ENCODE measurements around the gene VWF.
"Not testable (repeated sequence)": the region's sequence is repeated elsewhere in the genome, so short reads cannot be mapped to it uniquely, and the experiment has no call there.

The VWF gene

DNA sequence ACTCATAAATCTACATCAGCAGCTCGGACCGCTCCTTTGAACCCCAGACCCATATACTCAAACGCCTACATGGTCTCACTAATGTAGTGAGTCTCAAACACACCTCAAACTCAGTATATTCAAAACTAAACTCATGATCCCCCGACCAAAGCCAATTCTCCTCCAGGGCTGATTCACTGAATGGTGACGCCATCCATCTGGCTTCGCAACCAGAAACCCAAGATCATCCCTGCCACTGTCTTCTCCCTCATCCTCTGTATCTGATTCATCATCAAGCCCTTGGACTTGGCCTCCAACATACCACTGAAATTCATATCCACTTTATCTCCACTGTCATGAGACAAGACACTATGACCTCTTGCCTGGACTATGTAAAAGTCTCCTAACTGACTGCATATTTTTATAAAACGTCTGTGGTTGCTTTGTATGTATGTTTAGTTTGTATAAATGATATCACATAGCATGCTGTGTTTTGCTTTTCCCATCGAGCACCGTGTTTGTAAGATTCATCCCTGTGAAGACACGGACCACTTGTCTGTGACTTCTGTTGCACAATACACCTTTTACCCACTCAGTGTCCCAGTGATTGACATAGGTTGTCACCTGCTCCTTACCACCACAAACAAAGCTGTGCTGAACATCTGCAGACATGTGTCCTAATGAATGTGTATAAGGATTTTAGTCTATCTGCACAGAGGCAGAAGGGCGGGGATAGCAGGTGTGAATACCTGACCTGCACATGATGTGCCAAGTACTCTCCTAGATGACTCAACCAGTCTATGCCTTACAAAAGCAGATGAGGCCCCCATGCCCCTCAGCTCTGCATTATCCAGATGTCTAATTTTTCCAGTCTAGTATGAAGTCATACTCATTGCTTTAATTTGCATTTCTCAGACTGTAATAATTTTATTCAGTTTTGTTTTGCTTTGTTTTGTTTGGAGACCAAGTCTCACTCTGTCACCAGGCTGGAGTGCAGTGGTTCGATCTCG lies 76.9 kb downstream of the VWF start:
- DNase-seq (ENCODE audit: low read depth, low spot score) = no peak
- no peak overlapping the region for H3K4me3 ChIP-seq (ENCODE audit: low read length)

DNA sequence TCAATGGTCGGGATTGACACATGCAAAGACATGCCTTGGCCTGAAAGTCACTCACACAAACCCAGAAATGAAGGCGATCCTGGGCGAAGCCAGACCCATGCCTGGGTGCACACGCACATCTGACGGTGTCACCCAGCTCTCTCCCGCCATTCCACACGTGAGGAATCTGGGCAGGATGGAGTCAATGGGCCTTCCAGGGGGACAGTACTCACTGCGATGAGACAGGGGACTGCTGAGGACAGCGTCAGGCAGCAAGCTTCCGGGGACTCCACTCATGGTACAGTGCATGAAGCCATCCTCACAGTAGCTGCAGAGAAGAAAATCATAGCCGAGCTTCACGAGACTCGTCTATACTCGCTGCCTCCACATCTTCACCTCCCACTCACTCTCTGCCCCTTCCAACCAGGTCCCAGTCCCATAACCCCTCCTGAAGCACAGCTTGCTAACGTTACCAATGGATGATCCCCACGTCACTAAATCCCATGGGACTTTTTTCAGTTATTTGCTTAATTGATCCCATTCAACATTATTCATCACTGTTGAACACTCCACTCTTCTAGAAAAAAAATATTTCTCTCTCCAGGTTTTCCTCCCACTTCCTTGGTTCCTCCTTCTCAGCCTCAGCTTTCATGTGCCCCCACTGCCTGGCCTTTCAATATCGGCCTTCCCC lies 77.8 kb downstream of the VWF start:
- DNase-seq (ENCODE audit: low read depth, low spot score) = no peak

GRCh38 chr12:6045438-6045837 lies 79.0 kb downstream of the VWF start:
- H3K4me3 ChIP-seq (ENCODE audit: low read length) = no peak overlapping the region
- no peak for DNase-seq (ENCODE audit: low read depth, low spot score)

More for the DNA sequence above, 77.8 kb downstream of the VWF start:
- no peak overlapping the region for H3K4me3 ChIP-seq (ENCODE audit: low read length)

- no peak for DNase-seq (ENCODE audit: low read depth, low spot score)
- H3K4me3 ChIP-seq (ENCODE audit: low read length) = no peak overlapping the region
Measured at GRCh38 chr12:6044082-6044481, 80.4 kb downstream of the VWF start.

GRCh38 chr12:6042446-6042845 lies 82.0 kb downstream of the VWF start:
- DNase-seq (ENCODE audit: low read depth, low spot score) = no peak

DNA sequence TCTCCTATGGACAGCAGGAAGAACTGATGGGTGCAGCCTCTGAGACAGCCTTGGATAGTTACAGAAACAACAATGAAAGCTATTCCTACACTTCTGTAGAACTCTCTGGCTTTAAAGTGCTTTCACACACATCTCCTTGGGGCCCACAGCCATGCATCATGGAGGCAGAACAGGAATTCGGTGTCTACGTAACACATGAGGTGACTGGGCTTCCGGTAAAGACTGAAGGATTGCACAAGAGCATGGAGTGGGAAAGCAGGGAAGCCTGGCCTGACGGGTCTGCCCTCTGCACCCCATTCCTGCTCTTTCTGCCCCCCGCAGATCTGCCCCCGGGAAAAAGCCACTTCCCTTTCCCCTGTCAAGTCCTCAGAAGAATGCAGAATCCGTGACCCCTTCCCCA lies 82.6 kb downstream of the VWF start:
- DNase-seq (ENCODE audit: low read depth, low spot score) = no peak
- H3K4me3 ChIP-seq (ENCODE audit: low read length) = no peak overlapping the region

More at GRCh38 chr12:6042446-6042845, 82.0 kb downstream of the VWF start:
- H3K4me3 ChIP-seq (ENCODE audit: low read length) = no peak overlapping the region

GRCh38 chr12:6040815-6041214 lies 83.7 kb downstream of the VWF start:
- no peak overlapping the region for H3K4me3 ChIP-seq (ENCODE audit: low read length)
- no peak for DNase-seq (ENCODE audit: low read depth, low spot score)

GRCh38 chr12:6039894-6040601 lies 84.4 kb downstream of the VWF start:
- peak; percentile 44 for DNase-seq (ENCODE audit: low read depth, low spot score)
- no peak overlapping the region for H3K4me3 ChIP-seq (ENCODE audit: low read length)

DNA sequence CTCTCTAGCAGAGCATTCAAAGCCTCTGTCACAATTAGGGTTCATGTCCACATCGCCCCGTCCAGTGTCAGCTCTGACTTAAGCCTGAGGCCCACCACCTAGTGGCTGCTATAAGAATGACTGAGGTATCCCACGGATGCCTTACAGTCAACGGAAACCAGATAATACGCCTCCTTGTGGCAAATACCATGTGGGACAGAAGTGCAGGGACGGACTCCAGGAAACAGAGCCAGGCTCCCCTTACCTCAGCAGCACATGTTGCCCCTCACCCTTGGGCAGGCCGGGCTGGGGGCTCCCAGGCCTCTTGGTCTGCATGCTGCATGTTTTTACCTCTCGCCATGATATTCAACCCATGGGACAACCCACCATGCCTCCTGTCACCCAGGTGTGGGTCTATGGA lies 86.3 kb downstream of the VWF start:
- H3K4me3 ChIP-seq (ENCODE audit: low read length) = no peak overlapping the region
- peak; percentile 82 for DNase-seq (ENCODE audit: low read depth, low spot score)

GRCh38 chr12:6037459-6037858 lies 87.0 kb downstream of the VWF start:
- no peak for DNase-seq (ENCODE audit: low read depth, low spot score)
- no peak overlapping the region for H3K4me3 ChIP-seq (ENCODE audit: low read length)

DNA sequence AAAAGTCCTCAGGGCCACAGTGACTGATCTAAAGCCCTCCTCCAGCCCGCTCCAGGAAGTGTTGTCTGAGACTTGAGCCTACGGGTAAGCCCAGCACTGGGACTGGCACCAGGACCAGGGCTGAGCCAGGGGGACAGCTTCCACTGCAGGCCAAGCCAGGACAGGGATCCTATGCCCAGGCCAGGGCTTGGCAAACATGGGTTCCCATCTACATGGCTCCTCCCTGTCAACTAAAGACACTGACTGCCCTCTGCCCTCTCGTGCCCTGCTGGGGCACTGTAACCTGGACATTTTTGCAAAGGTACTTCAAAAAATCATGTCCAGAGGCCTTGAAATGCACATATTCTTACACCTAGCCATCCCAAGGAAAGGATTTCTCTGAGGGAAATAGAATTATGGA lies 88.0 kb downstream of the VWF start:
- DNase-seq (ENCODE audit: low read depth, low spot score) = no peak
- no peak overlapping the region for H3K4me3 ChIP-seq (ENCODE audit: low read length)

DNA sequence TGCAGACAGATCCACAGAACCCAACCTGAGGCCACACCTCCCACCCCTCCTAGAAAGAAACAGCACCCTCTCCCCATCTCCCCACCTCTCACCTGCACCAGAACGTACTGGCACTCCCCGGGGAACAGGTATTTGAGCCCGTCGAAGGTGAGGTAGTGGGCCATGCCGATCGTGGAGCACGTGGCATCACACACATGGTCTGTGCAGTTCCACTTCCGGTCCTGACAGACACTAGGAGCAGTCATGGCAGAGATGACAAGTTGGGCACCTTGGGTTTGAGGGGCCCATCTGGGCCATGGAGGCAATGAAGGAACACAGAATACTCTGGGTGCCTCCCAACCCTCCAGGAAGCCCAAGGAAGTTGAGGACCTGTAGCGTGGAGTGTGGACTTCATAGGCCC lies 89.9 kb downstream of the VWF start:
- DNase-seq (ENCODE audit: low read depth, low spot score) = no peak
- no peak overlapping the region for H3K4me3 ChIP-seq (ENCODE audit: low read length)

DNA sequence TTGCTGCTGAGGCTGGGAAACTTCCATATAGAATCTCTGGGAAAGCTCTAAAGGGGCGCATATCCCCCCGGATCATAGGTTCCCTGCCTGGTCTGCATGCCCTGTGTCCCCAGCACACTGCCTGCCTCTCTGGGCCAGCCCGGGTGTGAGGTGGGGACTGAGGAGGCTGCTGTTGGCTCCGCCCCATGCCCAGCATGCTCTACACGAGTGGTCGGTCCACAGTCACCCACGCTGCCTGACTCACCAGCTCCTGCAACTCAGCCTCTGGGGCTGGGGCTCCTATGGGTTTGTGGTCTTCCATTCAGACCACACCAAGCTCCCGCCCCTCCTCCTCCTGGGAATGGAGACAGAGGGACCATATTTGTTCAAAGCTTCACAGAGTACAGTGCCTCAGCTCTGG lies 90.9 kb downstream of the VWF start:
- DNase-seq (ENCODE audit: low read depth, low spot score) = no peak
- no peak overlapping the region for H3K4me3 ChIP-seq (ENCODE audit: low read length)

GRCh38 chr12:6032726-6033125 lies 91.7 kb downstream of the VWF start:
- DNase-seq (ENCODE audit: low read depth, low spot score) = no peak
- H3K4me3 ChIP-seq (ENCODE audit: low read length) = no peak overlapping the region

DNA sequence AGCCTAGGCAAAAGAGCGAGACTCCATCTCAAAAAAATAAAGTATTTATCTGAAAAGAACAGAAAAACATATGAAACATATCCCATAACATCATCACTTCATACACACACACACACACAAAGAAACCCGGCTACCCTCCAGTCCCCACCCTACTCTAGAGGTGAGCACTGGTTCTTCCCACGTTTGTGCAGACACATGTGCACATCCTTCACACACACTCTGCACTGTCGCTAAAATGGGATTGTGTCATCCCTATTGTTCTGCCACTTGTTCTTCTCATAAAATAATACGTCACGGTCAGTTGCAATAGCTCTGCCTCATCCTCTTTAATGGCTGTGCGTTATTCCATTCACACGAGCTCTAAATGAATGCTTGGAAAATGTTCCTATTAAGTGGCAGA lies 93.5 kb downstream of the VWF start:
- no peak for DNase-seq (ENCODE audit: low read depth, low spot score)
- H3K4me3 ChIP-seq (ENCODE audit: low read length) = no peak overlapping the region

DNA sequence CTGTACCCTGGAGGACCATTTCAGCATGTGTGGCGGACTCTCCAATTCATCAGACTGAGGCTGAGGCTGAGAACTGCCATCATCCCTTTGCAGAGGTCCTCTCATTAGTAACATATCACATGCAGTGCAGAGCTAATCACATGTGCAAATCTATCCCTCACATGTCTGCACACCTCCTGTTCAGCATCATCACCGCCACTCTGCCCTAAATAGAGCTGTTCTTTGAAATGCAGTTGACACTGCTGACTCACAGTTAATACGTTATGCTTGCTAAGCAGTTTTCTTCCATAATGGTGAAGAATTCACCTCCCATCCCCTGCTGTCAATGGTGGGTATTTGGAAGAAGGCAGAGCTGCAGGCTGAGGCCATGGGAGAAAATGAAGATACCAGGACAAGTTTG lies 94.4 kb downstream of the VWF start:
- no peak for DNase-seq (ENCODE audit: low read depth, low spot score)
- H3K4me3 ChIP-seq (ENCODE audit: low read length) = no peak overlapping the region

GRCh38 chr12:6029401-6029800 lies 95.1 kb downstream of the VWF start:
- no peak overlapping the region for H3K4me3 ChIP-seq (ENCODE audit: low read length)
- DNase-seq (ENCODE audit: low read depth, low spot score) = no peak

- H3K4me3 ChIP-seq (ENCODE audit: low read length) = no peak overlapping the region
- no peak for DNase-seq (ENCODE audit: low read depth, low spot score)
Measured at GRCh38 chr12:6026998-6027397, 97.5 kb downstream of the VWF start.

GRCh38 chr12:6025703-6026298 lies 98.7 kb downstream of the VWF start:
- DNase-seq (ENCODE audit: low read depth, low spot score); H3K4me3 ChIP-seq (ENCODE audit: low read length): not testable (repeated sequence)
